HG02642 (cell line): ENCODE results near the gene FBXO17.
"Not testable (repeated sequence)": the region's sequence is repeated elsewhere in the genome, so short reads cannot be mapped to it uniquely, and the experiment has no call there.

Experiments
- ATAC-seq: cut with Tn5 transposase; IDR thresholded peaks from one replicate; pipeline ENCODE4 v1.9.1; 2021; ENCODE audit warnings: mild to moderate bottlenecking; ENCODE audit not compliant: unreplicated experiment, poor library complexity

Gene FBXO17

DNA sequence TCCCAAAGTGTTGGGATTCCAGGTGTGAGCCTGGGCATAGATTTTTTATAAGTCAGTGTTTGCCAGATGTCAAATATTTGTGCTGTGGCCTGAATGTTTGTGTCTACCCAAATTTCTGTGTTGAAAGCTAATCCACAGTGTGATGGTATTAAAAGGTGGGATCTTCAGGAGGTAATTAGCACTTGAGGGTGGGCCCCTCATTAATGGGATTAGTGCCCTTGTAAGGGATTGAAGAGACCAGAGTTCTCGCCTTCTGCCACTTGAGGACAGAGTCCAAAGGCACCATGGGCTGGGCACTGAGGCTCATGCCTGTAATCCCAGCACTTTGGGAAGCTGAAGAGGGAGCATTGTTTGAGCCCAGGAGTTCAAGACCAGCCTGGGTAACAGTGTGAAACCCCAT, 9.7 kb upstream of the FBXO17 start:
- no peak for ATAC-seq

DNA sequence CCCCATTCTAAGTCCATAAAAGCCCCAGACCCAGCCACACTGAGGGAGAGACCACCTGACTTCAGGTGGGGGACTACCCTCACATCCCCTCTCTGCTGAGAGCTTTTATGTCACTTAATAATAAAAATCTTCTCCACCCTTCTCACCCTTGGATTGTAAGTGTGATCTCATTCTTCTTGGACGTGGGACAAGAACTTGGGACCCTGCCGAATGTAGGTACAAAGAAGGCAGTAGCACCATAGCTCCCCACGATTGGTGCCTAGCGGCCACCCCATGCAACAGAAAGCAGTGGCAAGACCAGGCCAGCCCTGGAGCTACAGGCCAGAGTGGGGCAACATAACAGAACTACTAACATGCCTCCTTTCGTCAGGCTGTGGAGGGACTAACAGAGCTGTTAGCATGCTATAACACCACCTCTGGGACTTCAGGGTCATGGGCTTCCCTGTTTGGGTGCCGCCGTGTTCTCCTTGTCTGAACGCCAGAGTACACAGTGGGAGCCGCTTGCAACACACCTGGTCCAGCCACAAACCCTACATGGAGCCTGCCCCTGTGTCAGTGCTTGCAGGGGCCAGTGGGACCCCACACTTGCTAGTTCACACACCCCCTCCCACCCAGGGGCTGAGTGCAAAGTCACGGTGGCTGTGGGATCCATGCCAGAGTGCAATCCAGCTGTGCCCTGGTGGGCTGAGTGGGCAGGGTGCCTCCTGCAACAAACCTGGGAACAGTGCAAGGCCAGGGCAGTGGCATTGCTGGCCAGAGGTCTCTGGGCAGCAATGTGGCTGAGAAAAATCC, 5.2 kb upstream of the FBXO17 start:
- no peak for ATAC-seq

DNA sequence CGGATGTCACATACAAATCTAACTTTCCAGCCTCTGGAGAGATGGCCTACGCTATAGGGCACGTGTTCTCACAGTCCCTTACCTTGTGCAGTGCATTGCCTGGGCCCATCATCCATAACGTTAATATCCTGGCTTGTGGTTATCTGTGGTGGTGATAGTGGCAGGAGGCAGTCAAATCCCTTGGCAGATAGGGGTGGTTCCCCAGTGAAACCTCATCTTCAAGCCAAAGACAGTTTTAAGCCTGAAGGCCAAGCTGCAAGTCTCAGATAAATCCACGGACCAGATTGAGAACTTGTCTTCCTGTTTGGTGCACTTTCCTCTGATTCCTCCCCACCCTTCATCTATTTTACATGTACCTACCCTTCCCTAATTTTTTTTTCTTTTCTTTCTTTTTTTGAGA, 4.3 kb upstream of the FBXO17 start:
- ATAC-seq: no peak

DNA sequence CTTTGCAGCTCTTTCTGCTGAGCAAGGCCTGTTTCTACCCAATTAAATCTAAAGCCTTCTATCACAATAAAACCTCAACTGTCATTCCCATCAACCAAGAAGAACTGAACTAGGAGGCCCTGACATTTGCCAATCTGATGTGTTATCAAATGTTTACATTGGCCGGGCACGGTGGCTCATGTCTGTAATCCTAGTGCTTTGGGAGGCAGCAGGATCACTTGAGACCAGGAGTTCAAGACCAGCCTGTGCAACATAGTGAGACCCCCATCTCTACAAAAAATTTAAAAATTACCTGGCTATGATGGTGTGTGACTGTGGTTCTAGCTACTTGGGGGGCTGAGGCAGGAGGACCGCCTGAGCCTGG, 2.8 kb upstream of the FBXO17 start:
- ATAC-seq: no peak

DNA sequence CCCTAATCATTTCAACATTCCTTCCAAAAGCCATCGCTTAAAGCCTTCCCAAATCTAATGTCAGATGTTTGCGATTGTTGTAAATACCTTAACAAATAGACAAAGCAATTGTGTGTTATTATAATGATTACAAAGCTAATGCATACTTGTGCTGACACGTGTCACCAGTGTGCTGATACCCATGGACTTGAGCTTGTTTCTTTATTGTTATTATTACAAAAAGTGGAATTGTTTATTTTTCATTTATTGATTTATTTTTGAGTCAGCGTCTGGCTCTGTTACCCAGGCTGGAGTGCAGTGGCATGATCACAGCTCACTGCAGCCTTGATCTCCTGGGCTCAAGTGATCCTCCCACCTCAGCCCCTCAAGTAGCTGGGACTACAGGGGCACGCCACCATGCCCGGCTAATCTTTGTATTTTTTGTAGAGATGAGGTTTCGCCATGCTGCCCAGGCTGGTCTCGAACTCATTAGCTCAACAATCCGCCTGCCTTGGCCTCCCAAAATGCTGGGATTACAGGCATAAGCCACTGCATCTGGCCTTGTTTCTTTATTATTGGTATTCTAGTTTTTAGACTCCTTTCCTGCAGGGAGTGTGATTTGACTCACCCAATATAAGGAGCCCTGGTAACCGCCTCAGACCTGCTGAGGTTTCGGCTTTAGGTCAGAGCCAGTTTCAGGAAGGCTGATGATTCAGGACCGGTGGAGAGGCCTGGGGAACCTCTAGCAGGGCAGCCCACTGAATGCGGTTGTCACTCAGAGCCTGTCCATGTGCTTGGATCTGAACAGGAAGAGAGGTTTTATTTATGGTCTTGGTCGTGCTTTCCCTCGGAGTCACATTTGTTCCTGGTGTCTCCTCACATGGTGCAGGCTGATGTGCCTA, 2.1 kb upstream of the FBXO17 start:
- peak; percentile 79 for ATAC-seq

DNA sequence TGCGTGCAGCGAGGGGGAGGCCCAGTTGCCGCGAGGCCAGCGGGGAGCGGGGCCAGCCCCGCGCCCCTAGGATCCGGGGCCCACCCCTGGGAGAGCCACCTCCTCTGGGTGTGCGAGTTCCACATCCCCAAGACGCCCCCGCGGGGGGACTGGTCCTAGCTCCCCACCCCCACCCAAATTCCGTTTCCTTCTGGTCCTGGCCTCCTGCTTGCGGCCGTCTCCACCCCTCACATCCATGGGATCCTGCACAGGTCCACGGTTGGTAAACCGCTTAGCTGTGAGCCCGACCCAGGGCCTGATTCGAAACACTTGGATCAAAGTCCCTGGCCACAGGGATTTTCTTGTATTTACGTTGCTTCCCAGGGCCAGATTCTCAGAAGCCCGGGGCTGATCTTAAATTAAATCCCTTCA, 324 bp upstream of the FBXO17 start:
- ATAC-seq: no peak

DNA sequence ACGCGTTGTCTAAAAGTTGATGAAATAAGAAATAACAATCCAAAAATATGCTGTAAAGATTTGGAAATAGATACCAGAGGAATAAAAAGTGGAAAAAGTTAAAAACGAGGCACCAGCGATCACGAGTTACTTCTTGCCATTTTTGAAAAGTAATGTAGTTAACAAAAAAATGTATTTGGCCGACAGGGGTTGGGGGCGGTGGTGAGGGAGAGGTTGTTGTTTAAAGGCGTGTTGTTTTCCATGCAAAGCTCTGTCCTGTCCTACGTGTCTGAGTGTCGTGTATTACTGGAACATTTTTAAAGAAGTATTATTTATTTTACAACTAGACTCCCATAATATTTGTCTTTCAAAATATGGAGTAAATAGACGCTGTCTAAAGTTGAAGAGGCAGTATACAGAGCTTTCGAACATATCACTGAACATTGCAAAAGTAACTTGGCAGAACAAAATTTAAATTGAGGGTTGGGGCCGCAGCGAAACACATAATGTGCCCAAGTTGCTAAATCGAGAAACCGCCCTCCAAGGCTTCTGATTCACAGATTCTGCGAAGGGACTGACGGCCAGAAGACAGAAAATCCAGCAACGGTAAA, 823 bp downstream of the FBXO17 start:
- ATAC-seq: no peak

DNA sequence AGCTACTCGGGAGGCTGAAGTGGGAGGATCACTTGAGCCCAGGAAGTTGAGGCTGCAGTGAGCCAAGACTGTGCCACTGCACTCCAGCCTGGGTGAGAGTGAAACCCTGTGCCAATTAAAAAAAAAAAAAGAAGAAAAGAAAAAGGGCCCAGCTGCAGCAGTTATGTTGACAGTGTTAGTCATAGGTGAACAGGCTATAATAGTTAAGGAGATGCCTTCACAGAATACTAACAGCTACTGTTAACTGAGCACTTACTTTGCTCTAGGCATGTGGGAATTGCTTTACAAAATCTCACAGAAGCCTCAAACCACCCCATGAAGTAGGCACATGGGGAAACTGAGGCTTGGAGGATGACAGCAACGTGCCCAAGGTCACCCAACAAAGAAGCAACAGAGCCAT, 3.9 kb downstream of the FBXO17 start:
- ATAC-seq: no peak

DNA sequence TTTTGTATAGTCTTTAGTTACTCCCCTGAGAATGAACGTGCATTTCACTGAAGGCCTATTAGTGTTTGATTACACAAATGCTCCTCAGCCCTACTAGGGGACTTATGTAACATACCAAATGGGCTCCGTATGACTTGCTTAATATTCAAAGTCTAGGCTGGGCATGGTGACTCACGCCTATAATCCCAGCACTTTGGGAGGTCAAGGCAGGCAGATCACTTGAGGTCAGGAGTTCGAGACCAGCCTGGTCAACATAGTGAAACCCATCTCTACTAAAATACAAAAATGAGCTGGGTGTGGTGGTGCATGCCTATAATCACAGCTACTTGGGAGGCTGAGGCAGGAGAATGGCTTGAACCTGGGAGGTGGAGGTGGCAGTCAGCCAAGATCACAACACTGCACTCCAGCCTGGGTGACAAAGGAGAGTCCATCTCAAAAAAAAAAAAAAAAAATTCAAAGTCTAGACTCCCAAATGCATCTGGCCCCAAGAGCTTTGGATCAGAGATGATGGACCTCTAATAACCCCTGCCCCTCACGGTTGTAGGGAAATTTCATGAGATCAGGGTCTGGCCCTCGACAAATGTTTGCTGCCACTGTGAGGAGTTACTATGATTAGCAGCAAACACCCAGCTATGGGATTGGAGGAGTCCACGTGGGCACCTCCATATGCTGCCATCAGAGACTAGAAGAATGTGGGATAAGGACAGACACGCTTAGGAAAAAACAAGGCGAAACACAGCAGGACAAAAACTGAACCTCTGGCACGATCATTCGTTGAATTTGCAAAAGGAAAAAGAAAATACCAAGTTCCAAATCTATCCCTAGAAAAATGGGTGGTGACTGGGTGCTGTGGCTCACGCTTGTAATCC, 4.6 kb downstream of the FBXO17 start:
- no peak for ATAC-seq

DNA sequence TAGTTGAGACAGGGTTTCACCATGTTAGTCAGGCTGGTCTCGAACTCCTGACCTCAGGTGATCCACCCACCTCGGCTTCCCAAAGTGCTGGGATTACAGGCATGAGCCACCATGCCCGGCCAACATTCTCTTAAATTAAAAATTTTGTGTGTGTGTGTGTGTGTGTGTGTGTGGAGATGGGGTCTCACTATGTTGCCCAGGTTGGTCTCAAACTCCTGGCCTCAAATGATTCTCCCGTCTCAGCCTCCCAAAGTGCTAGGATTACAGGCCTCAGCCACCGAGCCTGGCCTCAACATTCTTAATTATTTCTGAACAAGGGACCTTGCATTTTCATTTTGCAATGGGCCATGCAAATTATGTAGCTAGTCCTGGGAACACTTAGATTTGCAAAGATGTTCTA, 9.4 kb downstream of the FBXO17 start:
- not testable (repeated sequence) for ATAC-seq

DNA sequence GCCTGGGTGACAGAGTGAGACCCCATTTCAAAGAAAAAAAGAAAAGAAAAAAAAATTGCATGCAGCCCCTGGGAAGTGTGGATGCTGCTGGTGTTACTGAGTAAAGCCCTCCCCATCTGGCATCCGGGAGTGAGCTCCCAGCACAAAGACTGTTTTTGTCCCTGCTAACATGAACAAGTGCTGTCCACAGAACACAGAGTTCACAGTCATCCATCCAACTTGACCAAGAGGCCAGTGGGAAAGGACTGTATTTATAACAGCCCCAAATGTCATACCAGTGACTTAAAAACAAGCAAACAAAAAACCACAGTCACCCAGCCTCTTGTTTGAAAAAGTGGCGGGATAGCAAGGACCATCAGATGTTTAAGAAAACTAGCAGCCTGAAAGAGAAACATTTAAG, 10.8 kb downstream of the FBXO17 start:
- no peak for ATAC-seq

DNA sequence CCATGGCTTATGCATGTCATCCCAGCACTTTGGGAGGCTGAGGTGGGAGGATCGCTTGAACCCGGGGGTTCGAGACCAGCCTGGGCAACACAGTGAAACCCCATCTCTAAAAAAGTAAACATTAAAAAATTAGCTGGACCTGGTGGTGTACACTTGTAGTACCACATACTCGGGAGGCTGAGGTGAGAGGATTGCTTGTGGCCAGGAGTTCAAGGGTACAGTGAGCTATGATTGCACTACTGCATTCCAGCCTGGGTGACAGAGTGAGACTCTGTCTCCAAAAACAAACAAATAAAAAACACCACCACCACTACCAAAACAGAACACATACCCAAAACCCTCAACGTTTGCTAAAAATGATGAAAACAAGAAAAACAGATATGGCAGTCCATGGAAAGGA, 15.9 kb downstream of the FBXO17 start:
- no peak for ATAC-seq

DNA sequence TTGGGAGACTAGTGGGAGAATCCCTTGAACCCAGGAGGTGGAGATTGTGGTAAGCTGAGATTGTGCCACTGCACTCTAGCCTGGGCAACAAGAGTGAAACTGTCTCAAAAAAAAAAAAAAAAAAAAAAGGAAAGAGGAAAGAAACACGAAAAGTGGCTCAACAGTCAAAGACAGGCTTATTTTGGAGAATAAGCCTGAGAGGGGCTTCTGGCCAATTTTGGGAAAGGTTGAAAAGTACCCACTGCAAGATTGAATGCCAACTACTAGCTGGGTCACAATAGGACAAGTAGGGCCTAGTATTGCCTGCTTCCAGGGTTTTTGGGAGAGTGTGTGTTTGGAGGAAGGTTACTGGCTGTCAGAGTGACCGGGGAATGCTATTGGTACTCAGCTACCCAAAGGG, 17.2 kb downstream of the FBXO17 start:
- ATAC-seq: no peak

DNA sequence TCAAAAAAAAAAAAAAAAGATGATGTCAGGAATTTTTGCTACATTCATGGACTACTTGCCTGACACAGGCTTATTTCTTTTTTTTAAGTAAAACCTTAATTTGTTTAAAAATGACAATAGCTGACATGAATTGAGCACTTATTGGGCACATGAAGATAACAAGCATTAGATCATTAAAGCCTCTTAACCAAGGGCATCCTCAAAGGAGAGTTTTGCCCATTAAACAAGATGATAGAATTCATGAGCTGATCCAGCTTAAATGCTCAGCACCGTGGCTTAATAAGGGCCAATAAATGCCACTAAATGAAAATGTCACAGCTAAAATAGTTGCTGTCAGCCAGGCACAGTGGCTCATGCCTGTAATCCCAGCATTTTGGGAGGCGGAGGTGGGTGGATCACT, 19.3 kb downstream of the FBXO17 start:
- no peak for ATAC-seq

DNA sequence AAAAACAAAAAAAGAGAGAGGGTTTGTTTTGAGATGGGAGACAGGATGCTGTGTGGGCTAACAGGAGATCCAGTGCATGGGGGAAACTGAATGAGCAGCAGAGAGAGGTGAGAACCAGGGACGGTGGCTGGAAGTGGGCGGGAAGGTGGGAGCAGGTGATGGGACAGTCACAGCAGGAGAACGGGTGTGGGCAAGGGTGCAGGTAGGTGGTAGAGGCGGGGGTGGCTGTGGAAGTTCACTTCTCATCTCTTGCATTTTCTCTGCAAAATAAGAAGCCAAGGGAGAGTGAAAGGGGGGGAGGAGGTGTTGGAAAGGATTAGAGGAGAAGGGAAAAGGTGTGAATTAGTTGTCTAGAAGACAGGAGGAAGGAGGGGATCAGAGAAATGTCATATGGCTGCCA, 21.9 kb downstream of the FBXO17 start:
- no peak for ATAC-seq

DNA sequence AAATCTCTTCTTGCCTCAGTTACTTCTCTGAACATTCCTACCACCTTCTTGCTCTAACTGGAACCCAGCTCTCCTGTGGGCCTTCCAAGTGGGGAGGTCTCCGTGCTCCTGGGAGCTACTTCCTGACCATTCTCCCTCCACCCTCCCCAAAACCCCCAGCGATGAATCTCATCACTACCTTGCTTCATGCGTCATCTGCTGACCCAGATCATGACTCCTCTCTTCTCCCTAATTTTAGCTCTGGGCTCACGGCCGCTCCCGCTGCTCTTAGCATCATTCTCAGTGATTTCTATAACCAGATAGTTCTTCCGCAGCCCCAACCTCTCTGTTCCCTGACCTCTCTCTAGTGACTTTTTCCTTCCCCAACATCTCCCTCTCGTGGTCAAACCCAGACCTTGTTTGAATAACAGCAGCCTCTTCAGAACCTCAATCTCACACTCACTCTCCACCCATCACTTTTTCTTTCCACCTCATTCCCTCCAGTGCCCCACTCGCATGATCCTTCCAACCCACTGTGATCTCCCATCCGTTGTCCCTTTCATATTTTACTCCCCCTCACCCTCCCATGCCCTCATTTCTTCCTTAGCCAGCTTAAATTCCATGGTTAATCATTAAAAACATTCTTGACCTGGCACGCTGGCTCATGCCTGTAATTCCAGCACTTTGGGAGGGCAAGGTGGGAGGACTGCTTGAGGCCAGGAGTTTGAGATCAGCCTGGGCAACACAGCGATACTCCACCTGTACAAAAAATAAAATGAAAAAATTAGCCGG, 23.0 kb downstream of the FBXO17 start:
- no peak for ATAC-seq

DNA sequence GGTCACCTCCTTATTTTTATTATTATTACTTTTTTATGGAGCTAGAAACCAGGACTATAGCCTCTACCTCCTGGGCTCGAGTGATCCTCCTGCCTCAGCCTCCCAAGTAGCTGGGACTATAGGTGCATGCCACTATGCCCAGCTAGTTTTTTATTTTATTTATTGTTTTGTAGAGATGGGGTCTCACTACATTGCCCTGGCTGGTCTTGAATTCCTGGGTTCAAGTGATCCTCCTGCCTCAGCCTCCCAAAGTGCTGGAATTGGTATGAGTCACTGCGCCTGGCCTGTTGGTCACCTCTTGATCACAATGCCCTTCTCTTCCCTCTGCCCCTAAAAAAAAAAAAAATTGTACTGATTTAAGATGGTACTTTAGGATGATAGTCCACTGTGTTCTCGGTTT, 24.4 kb downstream of the FBXO17 start:
- no peak for ATAC-seq

DNA sequence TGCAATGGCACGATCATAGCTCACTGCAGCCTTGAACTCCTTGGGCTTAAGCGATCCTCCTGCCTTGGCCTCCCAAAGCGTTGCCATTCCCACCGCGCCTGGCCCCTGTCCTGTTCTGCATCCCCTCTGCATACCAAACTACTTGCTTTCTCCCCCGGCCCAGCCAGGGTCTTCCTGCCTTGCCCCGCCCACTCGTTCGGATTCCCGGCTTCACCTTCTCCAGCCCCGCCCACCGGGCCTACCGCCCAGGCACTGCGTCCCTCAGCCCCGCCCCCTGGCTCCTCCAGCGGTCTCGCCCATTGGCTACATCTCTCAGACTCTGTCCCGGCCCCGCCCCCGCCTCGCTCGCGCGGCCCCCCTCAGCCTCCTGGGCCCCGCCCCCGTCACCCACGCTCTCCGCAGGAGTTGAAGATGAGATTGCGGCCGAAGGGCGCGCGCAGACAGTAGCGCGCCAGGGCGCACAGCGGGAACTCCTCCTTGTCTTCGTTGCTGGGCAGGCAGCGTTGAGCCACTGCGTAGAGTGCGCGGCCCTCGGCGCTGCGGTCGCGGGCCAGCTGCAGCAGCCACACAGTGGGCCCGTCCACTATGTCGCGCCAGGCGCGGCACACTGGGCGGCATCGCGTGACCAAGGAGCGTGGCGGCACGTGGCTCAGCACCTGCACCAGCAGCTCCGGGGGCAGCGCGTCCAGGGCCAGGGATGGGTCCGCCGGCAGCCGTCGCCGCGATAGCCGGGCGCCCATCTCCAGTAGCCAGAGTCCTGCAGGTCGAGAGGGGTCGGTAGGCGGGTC, 25.8 kb downstream of the FBXO17 start:
- ATAC-seq: peak; percentile 56
